CD4-positive, alpha-beta T cell treated with Interleukin-4 for 4 hours (primary cell): ENCODE data around the gene HNMT.
"Not testable (repeated sequence)": the region's sequence is repeated elsewhere in the genome, so short reads cannot be mapped to it uniquely, and the experiment has no call there.

ENCODE experiments used
- DNase-seq: peaks from one replicate; pipeline ENCODE4 v3.0.0-alpha.2; 2020

HNMT gene

GRCh38 chr2:138016351-138017087, 52.2 kb downstream of the HNMT start:
- no peak for DNase-seq

- no peak for DNase-seq
Measured at GRCh38 chr2:138017824-138018223, 53.6 kb downstream of the HNMT start.

GRCh38 chr2:138018866-138019688, 54.8 kb downstream of the HNMT start:
- no peak for DNase-seq

GRCh38 chr2:138020432-138020831, 56.2 kb downstream of the HNMT start:
- no peak for DNase-seq

- no peak for DNase-seq
Measured at GRCh38 chr2:138021154-138021553, 56.9 kb downstream of the HNMT start.

GRCh38 chr2:138023298-138023697, 59.0 kb downstream of the HNMT start:
- DNase-seq, result no peak

GRCh38 chr2:138023976-138024375, 59.7 kb downstream of the HNMT start:
- DNase-seq, result no peak

GRCh38 chr2:138026111-138027020, 62.1 kb downstream of the HNMT start:
- no peak for DNase-seq

GRCh38 chr2:138028538-138028937, 64.3 kb downstream of the HNMT start:
- peak; percentile 8 for DNase-seq

- DNase-seq, result no peak
Measured at GRCh38 chr2:138029276-138029675, 65.0 kb downstream of the HNMT start.

- DNase-seq, result no peak
Measured at GRCh38 chr2:138030459-138030858, 66.2 kb downstream of the HNMT start.

- DNase-seq, result no peak
Measured at GRCh38 chr2:138032334-138032733, 68.1 kb downstream of the HNMT start.

GRCh38 chr2:138034536-138034935, 70.3 kb downstream of the HNMT start:
- no peak for DNase-seq

GRCh38 chr2:138035608-138036217, 71.4 kb downstream of the HNMT start:
- no peak for DNase-seq

GRCh38 chr2:138036522-138036921, 72.2 kb downstream of the HNMT start:
- DNase-seq, result no peak

- no peak for DNase-seq
Measured at GRCh38 chr2:138037090-138037489, 72.8 kb downstream of the HNMT start.

- DNase-seq, result no peak
Measured at GRCh38 chr2:138040616-138041015, 76.3 kb downstream of the HNMT start.

- DNase-seq, result no peak
Measured at GRCh38 chr2:138042311-138042710, 78.0 kb downstream of the HNMT start.

- not testable (repeated sequence) for DNase-seq
Measured at GRCh38 chr2:138043588-138043987, 79.3 kb downstream of the HNMT start.

- DNase-seq, result no peak
Measured at GRCh38 chr2:138058427-138058826, 94.2 kb downstream of the HNMT start.

- no peak for DNase-seq
Measured at GRCh38 chr2:138059487-138060300, 95.4 kb downstream of the HNMT start.

GRCh38 chr2:138060301-138060635, 96.0 kb downstream of the HNMT start:
- DNase-seq, result no peak
